ENCODE data around the gene ZNF750.

ZNF750 gene

GRCh38 chr17:82828875-82829487, 10.8 kb downstream of the ZNF750 start:
- in situ Hi-C loops (cut with MboI; ENCODE audit: low pct_unique_long_range_greater_than_20kb, low sequenced_read_pairs, unreplicated experiment) = no loop called here
- DNase-seq (ENCODE audit: low spot score) = no peak
- TF ChIP-seq CTCF (IDR thresholded peaks at IDR 0.05; ENCODE audit: extremely low read depth, insufficient read depth, missing control alignments) = no peak

- in situ Hi-C loops (cut with MboI; ENCODE audit: low pct_unique_long_range_greater_than_20kb, low sequenced_read_pairs, unreplicated experiment) = no loop called here
- DNase-seq (ENCODE audit: low spot score) = no peak
- no peak for TF ChIP-seq CTCF (IDR thresholded peaks at IDR 0.05; ENCODE audit: extremely low read depth, insufficient read depth, missing control alignments)
Observed at GRCh38 chr17:82826956-82827355, 12.9 kb downstream of the ZNF750 start.

- no peak for TF ChIP-seq CTCF (IDR thresholded peaks at IDR 0.05; ENCODE audit: extremely low read depth, insufficient read depth, missing control alignments)
- in situ Hi-C loops (cut with MboI; ENCODE audit: low pct_unique_long_range_greater_than_20kb, low sequenced_read_pairs, unreplicated experiment) = no loop called here
Observed at GRCh38 chr17:82826211-82826610, 13.6 kb downstream of the ZNF750 start.

GRCh38 chr17:82825540-82826124, 14.2 kb downstream of the ZNF750 start:
- DNase-seq (ENCODE audit: low spot score) = no peak
- no peak for TF ChIP-seq CTCF (IDR thresholded peaks at IDR 0.05; ENCODE audit: extremely low read depth, insufficient read depth, missing control alignments)
- in situ Hi-C loops (cut with MboI; ENCODE audit: low pct_unique_long_range_greater_than_20kb, low sequenced_read_pairs, unreplicated experiment) = no loop called here

More at GRCh38 chr17:82826211-82826610, 13.6 kb downstream of the ZNF750 start:
- DNase-seq (ENCODE audit: low spot score) = no peak

GRCh38 chr17:82823004-82823403, 16.8 kb downstream of the ZNF750 start:
- in situ Hi-C loops (cut with MboI; ENCODE audit: low pct_unique_long_range_greater_than_20kb, low sequenced_read_pairs, unreplicated experiment) = no loop called here
- DNase-seq (ENCODE audit: low spot score) = peak; percentile 48
- TF ChIP-seq CTCF (IDR thresholded peaks at IDR 0.05; ENCODE audit: extremely low read depth, insufficient read depth, missing control alignments) = peak; percentile 40

- in situ Hi-C loops (cut with MboI; ENCODE audit: low pct_unique_long_range_greater_than_20kb, low sequenced_read_pairs, unreplicated experiment) = no loop called here
- no peak for DNase-seq (ENCODE audit: low spot score)
- no peak for TF ChIP-seq CTCF (IDR thresholded peaks at IDR 0.05; ENCODE audit: extremely low read depth, insufficient read depth, missing control alignments)
Observed at GRCh38 chr17:82822281-82822680, 17.5 kb downstream of the ZNF750 start.
